ENCODE measurements around the gene TVP23C.
"Not testable (repeated sequence)": the region's sequence is repeated elsewhere in the genome, so short reads cannot be mapped to it uniquely, and the experiment has no call there.

The TVP23C gene

GRCh38 chr17:15526292-15527218 is 36.7 kb downstream of the TVP23C start:
- not testable (repeated sequence) for DNase-seq (ENCODE audit: low read depth in 3 of 3)

- not testable (repeated sequence) for DNase-seq (ENCODE audit: low read depth in 3 of 3)
These were observed 38.0 kb downstream of the TVP23C start for GRCh38 chr17:15524990-15525985.

GRCh38 chr17:15516150-15516549 is 47.1 kb downstream of the TVP23C start:
- no peak for DNase-seq (ENCODE audit: low read depth in 3 of 3)

- no peak for DNase-seq (ENCODE audit: low read depth in 3 of 3)
These were observed 48.8 kb downstream of the TVP23C start for GRCh38 chr17:15514469-15514868.

- DNase-seq (ENCODE audit: low read depth in 3 of 3): no peak
These were observed 49.3 kb downstream of the TVP23C start for GRCh38 chr17:15513856-15514459.

- DNase-seq (ENCODE audit: low read depth in 3 of 3): no peak
These were observed 50.1 kb downstream of the TVP23C start for GRCh38 chr17:15513058-15513791.

GRCh38 chr17:15512071-15512709 is 51.1 kb downstream of the TVP23C start:
- no peak for DNase-seq (ENCODE audit: low read depth in 3 of 3)

GRCh38 chr17:15511142-15511541 is 52.1 kb downstream of the TVP23C start:
- no peak for DNase-seq (ENCODE audit: low read depth in 3 of 3)

GRCh38 chr17:15510361-15510760 is 52.9 kb downstream of the TVP23C start:
- no peak for DNase-seq (ENCODE audit: low read depth in 3 of 3)

- DNase-seq (ENCODE audit: low read depth in 3 of 3): no peak
These were observed 54.2 kb downstream of the TVP23C start for GRCh38 chr17:15509095-15509494.

- no peak for DNase-seq (ENCODE audit: low read depth in 3 of 3)
These were observed 54.8 kb downstream of the TVP23C start for GRCh38 chr17:15508466-15508865.

- no peak for DNase-seq (ENCODE audit: low read depth in 3 of 3)
These were observed 55.4 kb downstream of the TVP23C start for GRCh38 chr17:15507896-15508295.

- no peak for DNase-seq (ENCODE audit: low read depth in 3 of 3)
These were observed 56.3 kb downstream of the TVP23C start for GRCh38 chr17:15507001-15507400.

GRCh38 chr17:15505708-15506107 is 57.6 kb downstream of the TVP23C start:
- not testable (repeated sequence) for DNase-seq (ENCODE audit: low read depth in 3 of 3)

GRCh38 chr17:15503731-15504130 is 59.6 kb downstream of the TVP23C start:
- no peak for DNase-seq (ENCODE audit: low read depth in 3 of 3)

- DNase-seq (ENCODE audit: low read depth in 3 of 3): peak; percentile 61 to 70 (median 62)
These were observed 60.7 kb downstream of the TVP23C start for GRCh38 chr17:15502369-15503112.

GRCh38 chr17:15501793-15502192 is 61.5 kb downstream of the TVP23C start:
- DNase-seq (ENCODE audit: low read depth in 3 of 3): no peak

- no peak for DNase-seq (ENCODE audit: low read depth in 3 of 3)
These were observed 62.0 kb downstream of the TVP23C start for GRCh38 chr17:15501282-15501681.

- no peak for DNase-seq (ENCODE audit: low read depth in 3 of 3)
These were observed 65.2 kb downstream of the TVP23C start for GRCh38 chr17:15498107-15498506.
